ENCODE measurements around the gene TRIM62.

The TRIM62 gene

DNA sequence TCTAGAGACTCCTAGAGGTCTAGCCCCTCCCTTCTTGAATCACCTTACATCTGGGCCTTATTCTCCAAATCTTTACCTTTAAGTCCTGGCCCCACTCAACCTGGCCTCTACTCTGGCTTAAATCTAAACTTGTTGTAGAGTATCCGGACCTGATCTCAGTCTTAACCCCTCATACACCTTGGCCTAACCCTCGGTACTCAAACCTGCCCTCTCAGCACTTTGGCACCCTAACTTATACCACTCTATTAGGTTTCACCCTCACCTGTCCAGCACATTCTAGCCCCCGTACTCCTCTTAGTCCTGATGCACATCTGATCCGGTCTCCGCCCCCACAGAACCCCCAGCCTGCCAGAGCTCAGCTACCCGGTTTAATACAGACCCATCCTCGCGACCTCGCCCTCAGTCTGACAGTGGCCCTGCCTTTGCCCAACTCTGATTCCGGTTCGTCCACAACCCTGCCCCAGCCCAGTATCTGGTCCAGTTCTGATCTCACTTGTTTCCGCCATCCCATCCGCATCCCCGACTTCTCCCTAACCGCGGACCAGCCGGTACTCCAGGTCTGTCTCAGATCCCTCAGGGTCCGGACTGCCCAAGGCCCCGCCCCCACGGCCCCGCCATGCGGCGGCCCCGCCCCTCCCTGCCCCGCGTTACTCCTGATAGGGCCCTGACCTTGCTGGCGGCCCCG lies 1.5 kb downstream of the TRIM62 start:
- peak; percentile 51 for DNase-seq (ENCODE audit: low read depth)

- DNase-seq (ENCODE audit: low read depth): no peak
These were observed 2.9 kb downstream of the TRIM62 start for GRCh38 chr1:33178836-33179439.

DNA sequence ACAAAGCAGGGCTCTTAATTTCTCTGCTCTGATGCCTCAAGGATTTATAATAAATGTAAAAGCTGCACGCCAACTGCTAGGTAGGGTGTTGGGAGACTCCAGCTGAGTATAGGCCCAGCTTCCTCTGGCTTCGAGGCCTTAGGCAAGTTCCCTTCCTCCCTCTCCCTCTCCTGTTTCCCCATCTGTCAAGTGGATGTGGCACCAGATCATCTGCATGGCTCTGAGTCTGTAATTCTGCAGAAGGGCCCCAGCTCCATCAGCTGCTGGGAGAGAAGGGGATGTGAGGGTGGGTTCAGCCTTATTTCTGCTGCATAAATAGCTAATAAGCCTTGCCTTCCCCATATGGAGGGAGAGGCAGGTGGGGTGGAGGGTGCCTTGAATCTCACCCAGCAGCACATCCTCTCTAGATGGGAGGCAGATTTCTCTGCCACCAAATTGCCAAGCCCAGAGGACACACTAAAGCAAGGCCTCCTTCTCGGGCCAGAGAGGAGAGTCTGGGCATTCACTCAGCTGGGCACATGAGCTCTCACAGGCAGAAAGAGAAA lies 3.8 kb downstream of the TRIM62 start:
- no peak for DNase-seq (ENCODE audit: low read depth)

- DNase-seq (ENCODE audit: low read depth): no peak
These were observed 5.0 kb downstream of the TRIM62 start for GRCh38 chr1:33176887-33177286.

GRCh38 chr1:33176362-33176850 lies 5.4 kb downstream of the TRIM62 start:
- DNase-seq (ENCODE audit: low read depth): no peak

- no peak for DNase-seq (ENCODE audit: low read depth)
These were observed 6.0 kb downstream of the TRIM62 start for GRCh38 chr1:33175865-33176264.

DNA sequence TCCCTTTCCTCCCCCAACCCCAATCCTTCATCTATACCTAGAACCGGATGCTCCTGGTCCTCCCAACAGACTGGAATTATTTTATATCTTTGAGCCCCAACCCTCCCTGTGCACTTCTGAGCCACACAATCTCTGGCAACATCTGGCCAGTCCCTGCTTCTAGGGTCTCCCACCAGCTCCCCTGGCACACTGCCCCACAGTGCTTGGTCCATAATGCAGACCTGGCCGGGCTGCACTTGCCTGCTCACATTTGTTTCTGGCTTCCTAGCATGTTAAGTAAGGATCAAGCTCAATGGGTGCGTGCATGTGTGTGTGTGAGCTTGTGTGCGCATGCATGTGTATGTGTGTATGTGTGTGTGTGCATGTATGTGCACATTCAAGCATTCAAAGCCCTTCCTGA lies 8.8 kb downstream of the TRIM62 start:
- DNase-seq (ENCODE audit: low read depth): no peak

DNA sequence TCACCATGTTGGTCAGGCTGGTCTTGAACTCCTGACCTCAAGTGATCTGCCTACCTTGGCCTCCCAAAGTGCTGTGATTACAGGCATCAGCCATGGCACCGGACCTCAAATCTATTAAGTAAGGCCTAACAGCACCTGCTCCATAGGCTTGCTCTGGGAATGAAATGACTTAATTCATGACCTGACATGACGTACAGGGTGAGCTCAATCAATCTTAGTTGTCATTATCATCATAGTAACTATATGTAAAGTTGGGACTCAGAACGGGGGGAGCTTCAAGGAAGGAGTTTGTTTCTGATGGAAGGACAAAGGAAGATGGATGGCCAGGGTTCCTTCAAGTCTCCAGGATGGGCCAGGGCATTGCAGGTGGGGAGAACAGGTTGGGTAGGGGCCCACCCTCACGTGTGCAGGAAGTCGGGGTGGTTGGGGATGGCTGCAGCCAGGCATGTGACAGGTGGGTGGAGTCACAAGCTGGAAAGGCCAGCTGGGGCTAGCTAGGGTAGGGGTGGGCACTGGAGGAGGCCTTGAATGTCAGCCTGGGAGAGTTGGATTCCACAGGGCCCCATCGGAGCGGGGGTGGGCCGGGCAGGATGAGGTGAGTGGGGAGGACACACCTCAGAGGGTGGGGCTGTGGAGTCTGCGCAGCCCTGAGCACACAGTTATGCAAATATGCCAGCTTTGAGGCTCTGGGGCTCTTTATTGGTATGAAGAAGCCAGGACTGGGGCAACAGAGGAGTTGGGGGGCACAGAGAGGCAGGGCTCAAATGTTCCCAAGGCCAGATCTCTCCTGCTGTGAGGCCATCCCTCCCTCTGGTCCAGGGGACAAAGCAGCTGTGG lies 9.6 kb downstream of the TRIM62 start:
- no peak for DNase-seq (ENCODE audit: low read depth)

DNA sequence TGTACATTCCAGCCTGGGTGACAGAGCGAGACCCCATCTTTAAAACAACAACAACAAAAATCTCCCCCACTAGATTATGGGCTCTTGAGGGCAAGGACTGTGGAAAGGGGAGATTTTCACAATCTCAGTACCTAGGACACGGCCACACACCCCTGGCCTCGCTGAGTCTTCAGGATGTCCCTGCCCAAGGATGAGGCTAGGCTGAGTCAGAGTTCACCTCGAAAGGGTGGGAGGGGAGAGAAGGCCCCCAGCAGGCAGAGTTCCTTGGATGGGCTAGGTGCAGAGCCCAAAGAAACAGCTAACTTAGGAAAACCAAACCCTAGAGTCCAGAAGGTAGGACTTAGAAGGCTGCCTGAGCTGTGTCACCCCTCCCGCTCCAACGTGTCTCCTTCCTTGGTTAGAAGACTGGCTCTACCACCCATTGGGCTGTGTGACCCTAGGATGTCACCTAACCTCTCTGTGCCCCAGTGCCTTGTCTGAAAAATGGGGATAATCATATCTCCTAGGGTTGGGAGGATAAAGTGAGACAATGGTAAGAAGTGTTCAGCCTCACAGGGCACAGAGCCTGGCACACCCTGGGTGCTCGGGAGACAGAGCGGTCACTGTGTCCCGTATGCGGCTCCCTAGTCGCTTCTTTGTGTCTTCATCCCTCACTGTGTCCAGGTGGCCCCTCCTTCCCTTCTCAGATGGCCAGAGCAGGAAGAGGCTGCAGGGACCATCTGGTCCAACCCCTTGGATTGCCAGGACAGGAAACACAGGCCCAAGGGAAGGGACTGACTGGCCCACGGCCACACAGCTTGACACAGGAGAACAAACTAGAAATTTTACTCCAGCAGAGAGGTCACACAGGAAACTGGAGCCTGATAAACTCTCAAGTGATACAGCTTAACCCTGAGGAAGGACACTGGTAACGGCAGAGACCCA lies 11.2 kb downstream of the TRIM62 start:
- no peak for DNase-seq (ENCODE audit: low read depth)

DNA sequence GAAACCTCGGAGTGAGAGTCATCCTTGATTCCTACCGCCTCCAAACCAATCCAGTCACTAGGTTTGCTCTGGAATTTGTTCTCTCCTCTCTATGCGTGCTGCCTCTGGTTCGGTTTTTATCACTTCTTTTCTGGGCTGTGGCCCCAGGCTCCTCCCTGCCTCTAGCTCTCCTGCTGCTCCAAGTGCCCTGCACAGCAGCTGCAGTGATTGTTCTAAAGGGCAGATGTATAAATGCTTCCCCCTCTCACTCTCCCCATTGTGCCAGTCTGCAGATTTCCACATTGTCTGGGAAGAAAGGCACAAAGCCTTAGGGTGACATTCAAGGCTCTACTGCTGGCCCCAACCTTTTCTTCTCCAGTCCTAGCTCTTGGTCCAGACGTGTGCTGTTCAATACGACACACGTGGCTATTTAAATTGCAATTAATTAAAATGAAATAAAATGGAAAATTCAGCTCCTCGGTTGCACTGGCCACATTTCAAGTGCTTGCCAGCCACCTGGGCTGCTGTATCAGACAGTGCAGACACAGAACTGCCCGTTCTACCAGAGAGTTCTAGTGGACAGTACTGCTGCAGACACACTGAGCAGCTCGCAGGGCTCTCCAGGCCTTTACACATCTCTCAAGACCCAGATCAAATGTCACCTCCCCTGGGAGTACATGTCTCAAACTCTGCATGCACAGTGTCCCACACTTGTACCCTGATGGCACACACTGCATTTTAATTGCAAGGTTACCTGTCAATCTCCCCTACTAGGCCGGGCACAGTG lies 12.4 kb downstream of the TRIM62 start:
- DNase-seq (ENCODE audit: low read depth): no peak

DNA sequence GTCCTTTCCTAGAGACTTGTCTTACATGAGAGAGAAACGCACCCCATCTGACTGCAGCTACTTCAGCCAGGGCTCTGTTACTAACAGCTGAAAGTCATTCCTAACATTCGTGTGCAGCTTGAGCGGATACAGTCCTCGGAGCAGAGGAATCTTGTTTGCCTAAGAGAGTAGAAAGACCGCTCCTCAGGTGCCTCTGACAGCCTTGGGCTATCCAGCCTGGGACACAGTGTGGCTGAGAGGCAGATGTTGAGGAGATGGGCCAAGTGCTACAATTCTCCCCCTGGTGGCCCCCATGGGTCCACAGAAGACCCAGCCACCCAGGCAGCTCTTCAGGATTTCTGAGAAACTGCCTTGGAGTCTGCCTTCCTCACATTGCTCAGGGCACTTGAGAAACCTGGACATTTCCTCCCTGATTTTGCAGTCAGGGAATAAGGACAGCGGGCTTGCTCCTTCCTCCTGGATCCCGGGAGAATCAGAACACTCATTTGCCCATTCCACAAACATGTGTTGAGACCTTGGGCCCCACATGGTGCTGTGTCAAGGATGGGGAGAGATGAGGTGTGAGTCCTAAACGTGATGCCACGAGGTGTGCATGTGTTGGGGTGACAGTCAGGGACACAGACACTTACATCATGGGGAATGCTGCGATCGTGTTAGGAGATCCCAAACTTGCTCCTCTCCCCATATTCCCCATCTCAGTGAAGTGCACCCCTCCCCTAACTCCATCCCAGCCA lies 13.1 kb downstream of the TRIM62 start:
- no peak for DNase-seq (ENCODE audit: low read depth)

- DNase-seq (ENCODE audit: low read depth): no peak
These were observed 14.0 kb downstream of the TRIM62 start for GRCh38 chr1:33167650-33168447.

DNA sequence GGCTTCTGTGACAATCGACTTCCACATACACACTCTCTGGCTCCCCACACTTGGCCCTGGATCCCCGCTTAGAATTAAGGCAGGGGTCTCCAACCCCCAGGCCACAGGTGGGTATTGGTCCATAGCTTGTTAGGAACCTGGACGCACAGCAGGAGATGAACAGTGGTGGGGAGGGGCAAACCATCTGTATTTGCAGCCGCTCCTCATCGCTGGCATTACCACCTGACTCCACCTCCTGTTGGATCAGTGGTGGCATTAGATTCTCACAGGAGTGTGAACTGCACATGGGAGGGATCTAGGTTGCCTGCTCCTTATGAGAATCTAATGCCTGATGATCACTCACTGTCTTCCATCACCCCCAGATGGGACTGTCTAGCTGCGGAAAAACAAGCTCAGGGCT lies 16.0 kb downstream of the TRIM62 start:
- no peak for DNase-seq (ENCODE audit: low read depth)

DNA sequence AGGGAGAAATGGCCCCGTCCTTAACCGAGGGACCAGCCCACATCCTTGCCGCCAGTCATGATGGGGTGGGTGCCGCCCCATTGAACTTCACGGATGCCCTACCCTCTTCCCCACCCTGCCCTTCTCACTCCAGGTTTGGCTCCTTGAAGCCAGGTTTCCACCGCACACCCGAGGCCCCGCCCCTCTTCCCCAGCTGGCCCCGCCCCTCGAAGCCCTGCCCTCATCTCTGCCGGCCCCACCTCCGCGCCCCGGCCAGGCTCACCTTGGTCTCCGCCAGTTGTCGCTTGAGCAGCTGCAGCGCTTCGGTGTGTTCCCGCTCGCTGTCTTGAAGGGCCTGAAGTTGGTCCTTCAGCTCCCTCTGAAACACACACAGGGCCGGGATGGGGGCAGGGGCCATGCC lies 16.6 kb downstream of the TRIM62 start:
- no peak for DNase-seq (ENCODE audit: low read depth)

- DNase-seq (ENCODE audit: low read depth): no peak
These were observed 18.0 kb downstream of the TRIM62 start for GRCh38 chr1:33163621-33164519.

GRCh38 chr1:33162141-33162540 lies 19.7 kb downstream of the TRIM62 start:
- DNase-seq (ENCODE audit: low read depth): no peak

GRCh38 chr1:33161061-33161681 lies 20.7 kb downstream of the TRIM62 start:
- DNase-seq (ENCODE audit: low read depth): no peak

DNA sequence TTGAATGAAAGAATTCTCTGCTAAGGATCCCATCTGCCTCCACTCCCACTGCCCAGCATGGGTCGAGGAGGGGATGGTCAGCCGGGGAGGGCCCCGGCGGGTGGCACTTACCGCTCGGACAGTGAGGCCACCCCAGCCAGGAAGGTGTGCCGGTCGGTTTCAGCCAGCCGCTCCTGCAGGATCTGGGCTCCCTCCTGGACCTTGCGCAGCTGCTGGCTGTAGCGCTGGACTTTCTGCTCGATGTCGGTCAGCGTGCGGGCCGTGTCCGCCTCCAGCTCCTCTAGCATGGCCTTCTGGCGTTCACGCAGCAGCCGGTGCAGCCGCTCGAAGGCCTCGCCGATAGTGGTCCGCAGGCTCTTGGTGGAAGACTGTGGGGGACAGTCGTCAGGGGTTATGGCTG lies 22.3 kb downstream of the TRIM62 start:
- DNase-seq (ENCODE audit: low read depth): no peak
